Urinary bladder (tissue), 4 donors: ENCODE data around the gene REXO4. TPM values are rescaled to one million over a fixed set of nuclear protein-coding genes. Genes with fewer than 3 reads are reported as not detected.

ENCODE experiments used
- DNase-seq: peaks from one replicate; pipeline ENCODE4 v3.0.0-alpha.2; 2015; ENCODE audit errors: extremely low spot score
- H3K27ac ChIP-seq: one replicate; pipeline ENCODE4 v1.5.1; 2013; ENCODE audit warnings: low read depth, mild to moderate bottlenecking, moderate library complexity
- H3K36me3 ChIP-seq: one replicate; pipeline ENCODE4 v1.6.1; 2013; ENCODE audit warnings: mild to moderate bottlenecking, moderate library complexity; ENCODE audit not compliant: insufficient read depth
- H3K4me1 ChIP-seq: one replicate; pipeline ENCODE4 v1.6.1; 2013; ENCODE audit warnings: mild to moderate bottlenecking, moderate library complexity; ENCODE audit not compliant: insufficient read depth
- H3K4me3 ChIP-seq: one replicate; pipeline ENCODE4 v1.5.1; 2013; ENCODE audit warnings: low read depth, low read length
- WGBS: extraction: QIAGEN DNeasy Blood & Tissue Kit; methylation state at CpG from one replicate; pipeline ENCODE4 v1.1.7; 2013; 5-methylcytosine and 5-hydroxymethylcytosine counted together
- polyA plus RNA-seq: library from polyadenylated mRNA; stranded (reverse); fragments of 200-250 nt; gene quantifications from one replicate; pipeline ENCODE4 v1.2.3, GENCODE V29; 2013
- total RNA-seq: library from RNA; depleted of rRNA; stranded (reverse); fragments of >200 nt; gene quantifications from one replicate; pipeline ENCODE4 v1.2.3, GENCODE V29; 2014
- donor health status: healthy with polysubstance abuse.
- donor health status: healthy.

The REXO4 gene, protein sequence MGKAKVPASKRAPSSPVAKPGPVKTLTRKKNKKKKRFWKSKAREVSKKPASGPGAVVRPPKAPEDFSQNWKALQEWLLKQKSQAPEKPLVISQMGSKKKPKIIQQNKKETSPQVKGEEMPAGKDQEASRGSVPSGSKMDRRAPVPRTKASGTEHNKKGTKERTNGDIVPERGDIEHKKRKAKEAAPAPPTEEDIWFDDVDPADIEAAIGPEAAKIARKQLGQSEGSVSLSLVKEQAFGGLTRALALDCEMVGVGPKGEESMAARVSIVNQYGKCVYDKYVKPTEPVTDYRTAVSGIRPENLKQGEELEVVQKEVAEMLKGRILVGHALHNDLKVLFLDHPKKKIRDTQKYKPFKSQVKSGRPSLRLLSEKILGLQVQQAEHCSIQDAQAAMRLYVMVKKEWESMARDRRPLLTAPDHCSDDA
- total RNA-seq (8.5 TPM), polyA plus RNA-seq (21.5 TPM)

DNA sequence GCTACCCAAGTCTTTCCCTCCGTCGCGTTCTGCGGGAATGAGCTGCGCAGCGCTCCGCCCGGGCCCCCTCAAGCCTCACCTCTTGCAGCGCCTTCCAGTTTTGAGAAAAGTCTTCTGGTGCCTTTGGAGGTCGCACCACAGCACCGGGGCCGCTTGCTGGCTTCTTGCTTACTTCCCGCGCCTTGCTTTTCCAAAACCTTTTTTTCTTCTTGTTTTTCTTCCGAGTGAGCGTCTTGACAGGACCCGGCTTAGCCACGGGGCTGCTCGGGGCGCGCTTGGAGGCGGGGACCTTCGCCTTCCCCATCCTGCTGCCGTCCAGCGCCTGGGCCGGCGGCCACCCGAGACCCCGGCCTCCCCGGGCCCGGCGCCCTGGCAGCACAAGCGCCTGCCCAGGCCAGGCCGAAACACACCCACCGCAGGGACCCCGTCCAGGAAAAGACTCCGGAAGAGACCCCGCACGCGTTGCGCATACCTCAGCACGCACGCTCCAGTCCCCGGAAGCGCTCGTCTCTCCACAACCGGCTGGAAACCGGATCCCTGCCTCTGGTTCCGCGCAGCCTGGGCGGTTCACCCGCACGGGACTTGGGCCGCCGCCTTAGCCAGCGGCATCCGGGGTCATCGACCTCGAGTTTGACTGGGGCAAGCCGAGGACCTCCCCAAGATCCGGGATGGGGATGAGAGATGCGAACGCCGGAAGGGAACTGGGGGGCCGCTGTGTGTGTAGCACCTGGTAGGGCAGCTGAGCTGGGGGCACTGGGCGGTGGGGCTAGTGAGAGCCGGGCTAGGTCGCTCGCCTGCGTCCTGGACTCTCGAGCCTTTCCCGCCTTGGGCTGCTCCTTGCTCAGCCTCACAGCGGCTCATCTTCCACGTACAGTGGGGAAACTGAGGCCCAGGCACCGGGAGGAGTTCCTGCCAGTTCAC is at the start of gene REXO4:
Gene REXO4, minus strand, starts transcription at position 470 of the 921 bp plus-strand sequence. Its CDS starts 166 bp downstream, at position 304.
- Histone ChIP-seq H3K36me3 (no peaks in the 10 kb centered on the region), H3K27ac (peak within 1 kb of the TSS; percentile 79), H3K4me3 (peak within 1 kb of the TSS; percentile 77), H3K4me1 (no peaks in the 10 kb centered on the region)
- 2% methylated on average over 75 of the region's 75 CpGs for WGBS
- DNase-seq = peak; percentile 69

DNA sequence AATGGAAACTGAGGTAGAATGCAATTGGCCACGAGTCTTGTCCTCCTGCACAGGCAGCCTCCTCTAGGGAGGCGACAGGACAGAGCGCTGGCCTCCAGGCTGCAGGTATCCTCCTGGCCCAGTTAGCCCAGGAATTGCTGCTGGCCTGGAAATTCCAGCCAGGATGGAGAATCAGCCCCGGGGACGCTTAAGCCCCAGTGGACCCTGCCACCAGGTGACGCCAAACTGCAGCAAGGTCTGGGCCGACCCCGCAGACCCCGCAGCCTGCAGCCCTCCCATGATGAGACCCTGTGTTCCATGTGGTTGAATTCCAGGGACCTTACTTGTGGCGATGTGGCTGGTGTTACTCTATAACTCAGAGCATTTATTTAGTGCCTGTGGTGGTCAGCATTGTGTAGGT is 49.3 kb upstream of the REXO4 start:
- Histone ChIP-seq H3K4me3 (no peak overlapping the region), H3K4me1 (no peaks in the 10 kb centered on the region), H3K27ac (no peak overlapping the region), H3K36me3 (no peaks in the 10 kb centered on the region)
- no peak for DNase-seq
- WGBS = 86% methylated on average over 10 of the region's 10 CpGs

DNA sequence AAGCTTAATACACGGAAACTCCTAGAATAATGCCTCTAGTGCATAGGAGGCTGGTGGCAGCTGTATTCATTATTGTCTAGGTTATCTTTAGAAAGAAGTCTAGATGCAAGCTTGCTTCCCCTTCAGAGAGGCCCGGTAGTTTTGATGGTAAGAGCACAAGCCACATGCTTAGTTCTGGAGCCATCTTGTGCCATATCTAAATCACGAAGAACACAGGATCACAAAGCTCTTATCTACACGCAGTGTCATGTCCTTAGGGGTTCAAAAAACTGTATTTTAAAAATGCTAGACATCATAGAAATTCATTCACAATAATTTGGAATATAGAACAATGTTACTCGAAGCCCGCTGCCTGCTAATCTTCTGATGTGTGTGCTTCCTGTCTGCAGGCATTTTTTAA is 48.2 kb upstream of the REXO4 start:
- no peak for DNase-seq
- H3K4me1 ChIP-seq = no peaks in the 10 kb centered on the region
- no peak overlapping the region for H3K4me3 ChIP-seq
- H3K36me3 ChIP-seq = no peaks in the 10 kb centered on the region
- 82% methylated on average over 6 of the region's 6 CpGs for WGBS
- H3K27ac ChIP-seq = no peak overlapping the region

DNA sequence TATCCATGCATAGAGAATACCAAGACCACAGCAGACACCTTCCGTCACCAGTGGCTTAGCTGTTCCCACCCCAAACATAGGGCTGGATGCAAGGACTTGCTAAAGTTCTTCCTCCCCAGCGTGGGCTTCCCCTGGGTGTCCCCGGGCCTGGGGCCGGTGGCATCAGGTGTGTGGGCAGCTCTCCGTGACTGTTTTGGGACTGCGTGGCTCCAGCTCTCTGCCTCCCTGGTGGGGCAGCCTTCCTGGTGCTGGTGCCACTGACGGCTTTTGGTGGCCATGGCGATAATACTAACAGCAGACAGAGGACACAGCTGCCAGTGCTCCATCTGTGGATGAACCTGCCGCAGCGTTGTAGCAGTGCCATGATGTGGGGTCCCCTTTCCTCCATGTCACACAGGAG is 46.8 kb upstream of the REXO4 start:
- no peaks in the 10 kb centered on the region for H3K4me1 ChIP-seq
- WGBS = 92% methylated on average over 10 of the region's 10 CpGs
- H3K27ac ChIP-seq = no peak overlapping the region
- no peak for DNase-seq
- no peaks in the 10 kb centered on the region for H3K36me3 ChIP-seq
- no peak overlapping the region for H3K4me3 ChIP-seq

DNA sequence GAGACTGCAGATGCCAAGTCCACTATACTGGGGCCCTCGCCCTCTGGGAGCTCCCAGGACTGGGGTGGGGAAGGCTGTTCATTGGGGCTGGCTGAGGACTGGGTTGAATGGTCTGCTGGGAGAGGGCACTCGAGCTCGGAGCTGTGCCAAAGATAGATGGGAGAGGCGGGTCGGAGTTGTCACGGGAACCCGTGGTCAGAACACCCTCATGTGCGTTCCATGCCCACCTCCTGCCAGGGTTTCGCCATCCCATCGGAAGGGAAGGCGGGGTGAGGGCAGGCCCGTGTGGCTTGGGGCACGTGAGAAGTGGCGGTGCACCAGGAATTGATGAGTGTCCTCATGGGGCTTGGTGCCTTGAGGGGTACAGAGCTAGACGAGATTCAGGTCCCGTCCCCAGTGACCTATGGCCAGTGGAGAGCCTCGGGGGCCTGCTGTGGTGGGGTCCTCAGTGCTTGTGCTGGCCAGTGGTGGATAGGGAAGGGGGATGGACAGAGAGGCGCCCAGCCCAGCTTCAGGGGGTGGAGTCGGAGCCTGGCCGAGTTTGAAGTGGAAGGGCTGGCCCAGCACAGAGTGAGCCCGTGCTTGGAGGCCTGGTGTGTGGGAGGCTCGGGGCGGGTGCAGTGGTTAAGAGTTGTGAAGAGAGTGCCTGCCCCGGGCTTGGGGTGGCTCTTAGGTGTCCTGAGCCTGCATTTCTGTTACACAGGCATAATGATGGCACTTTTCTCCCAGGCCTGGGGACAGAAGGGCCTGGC is 46.2 kb upstream of the REXO4 start:
- Histone ChIP-seq H3K27ac (no peak overlapping the region), H3K36me3 (no peaks in the 10 kb centered on the region), H3K4me1 (no peaks in the 10 kb centered on the region), H3K4me3 (no peak overlapping the region)
- no peak for DNase-seq
- 87% methylated on average over 24 of the region's 24 CpGs for WGBS

DNA sequence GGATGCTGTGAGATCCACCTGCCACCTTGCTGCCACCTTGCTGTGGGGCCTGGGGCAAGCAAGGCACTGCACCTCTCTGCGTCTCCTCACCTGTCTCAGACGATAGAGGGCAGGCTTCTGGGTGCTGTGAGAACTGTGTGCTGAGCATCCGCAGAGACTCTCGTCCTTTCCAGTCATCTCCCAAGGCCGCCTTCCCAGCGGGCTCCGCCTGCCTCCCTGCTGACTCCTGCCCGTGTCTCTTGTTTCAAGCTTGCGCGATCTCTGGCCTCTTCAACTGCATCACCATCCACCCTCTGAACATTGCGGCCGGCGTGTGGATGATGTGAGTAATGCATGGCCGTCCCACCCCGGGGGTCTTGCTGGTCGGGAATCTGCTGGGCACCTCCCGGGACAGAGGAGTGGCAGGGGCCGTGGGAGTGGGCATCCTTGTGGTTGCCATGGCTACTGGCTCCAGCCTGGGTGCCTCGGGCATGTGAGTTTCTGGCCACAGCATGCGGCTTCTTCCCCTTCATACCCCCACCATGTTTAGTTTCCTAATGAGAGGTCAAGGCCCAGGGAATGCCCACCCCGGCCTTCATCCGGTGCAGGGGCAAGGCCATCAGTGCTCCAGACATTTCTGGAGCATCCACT is 45.5 kb upstream of the REXO4 start:
- WGBS = 87% methylated on average over 22 of the region's 22 CpGs

DNA sequence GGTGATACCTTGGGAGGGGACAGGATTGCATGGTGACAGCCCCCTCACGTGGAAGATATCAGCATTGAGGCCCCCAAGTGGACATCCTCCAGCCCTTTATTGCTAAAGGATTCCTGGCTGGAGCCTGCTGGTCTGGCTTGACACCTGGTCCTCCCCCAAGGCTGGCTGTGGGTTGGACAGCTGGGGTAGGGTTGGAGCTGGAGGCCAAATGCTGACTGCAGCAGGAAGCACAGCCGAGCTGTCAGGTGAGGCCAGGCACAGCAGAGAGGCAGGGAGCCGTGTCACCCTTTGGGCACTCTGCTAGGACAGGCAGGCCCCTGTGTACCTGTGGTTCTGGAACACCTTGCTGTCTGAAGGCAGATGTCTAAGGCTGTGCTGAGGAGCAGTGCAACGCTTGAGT is 44.2 kb upstream of the REXO4 start:
- H3K36me3 ChIP-seq = no peaks in the 10 kb centered on the region
- 71% methylated on average over 4 of the region's 4 CpGs for WGBS
- H3K4me3 ChIP-seq = no peak overlapping the region

More for the DNA sequence above, 45.5 kb upstream of the REXO4 start:
- no peaks in the 10 kb centered on the region for H3K4me1 ChIP-seq
- no peak overlapping the region for H3K27ac ChIP-seq
- no peak for DNase-seq
- H3K4me3 ChIP-seq = no peak overlapping the region
- no peaks in the 10 kb centered on the region for H3K36me3 ChIP-seq

DNA sequence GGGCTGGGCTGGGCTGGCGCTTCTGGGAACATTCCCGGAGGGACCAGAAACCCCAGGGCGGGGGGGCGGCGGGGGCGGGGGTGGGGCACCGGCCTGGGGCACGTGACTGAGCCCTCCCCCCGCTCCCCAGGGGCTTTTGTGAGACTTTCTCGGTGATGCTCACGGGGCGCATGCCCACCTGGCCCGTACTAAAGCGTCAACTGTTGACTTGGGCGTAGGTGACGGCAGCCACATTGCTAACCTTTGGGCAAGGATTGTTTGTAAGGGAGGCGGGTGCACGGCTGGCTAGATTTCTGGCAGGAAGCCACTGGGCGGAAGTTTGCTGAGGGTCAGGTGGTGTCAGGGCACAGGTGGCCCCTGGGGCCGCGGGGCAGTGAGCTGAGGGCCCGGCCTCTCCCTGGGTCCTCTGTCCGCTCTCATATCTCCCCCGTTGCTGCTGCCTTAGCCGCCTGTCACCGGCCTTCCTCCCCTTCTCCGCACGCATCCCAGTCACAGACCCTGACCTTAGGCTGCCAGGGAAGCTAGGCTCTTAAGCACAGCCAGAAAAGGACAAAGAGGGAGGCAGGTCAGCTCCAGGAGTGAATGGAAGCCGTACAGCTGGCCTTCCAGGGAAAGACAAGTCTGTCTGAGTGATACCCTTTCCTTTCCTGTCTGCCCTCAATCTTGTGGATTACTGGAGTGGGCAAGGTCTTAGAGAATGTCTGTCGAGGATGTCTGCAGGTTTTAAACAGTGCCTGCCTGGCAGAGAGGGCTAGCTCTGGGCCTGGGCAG is 42.8 kb upstream of the REXO4 start:
- WGBS = 13% methylated on average over 30 of the region's 30 CpGs

More for the DNA sequence above, 44.2 kb upstream of the REXO4 start:
- Histone ChIP-seq H3K4me1 (no peaks in the 10 kb centered on the region), H3K27ac (no peak overlapping the region)
- DNase-seq = no peak

DNA sequence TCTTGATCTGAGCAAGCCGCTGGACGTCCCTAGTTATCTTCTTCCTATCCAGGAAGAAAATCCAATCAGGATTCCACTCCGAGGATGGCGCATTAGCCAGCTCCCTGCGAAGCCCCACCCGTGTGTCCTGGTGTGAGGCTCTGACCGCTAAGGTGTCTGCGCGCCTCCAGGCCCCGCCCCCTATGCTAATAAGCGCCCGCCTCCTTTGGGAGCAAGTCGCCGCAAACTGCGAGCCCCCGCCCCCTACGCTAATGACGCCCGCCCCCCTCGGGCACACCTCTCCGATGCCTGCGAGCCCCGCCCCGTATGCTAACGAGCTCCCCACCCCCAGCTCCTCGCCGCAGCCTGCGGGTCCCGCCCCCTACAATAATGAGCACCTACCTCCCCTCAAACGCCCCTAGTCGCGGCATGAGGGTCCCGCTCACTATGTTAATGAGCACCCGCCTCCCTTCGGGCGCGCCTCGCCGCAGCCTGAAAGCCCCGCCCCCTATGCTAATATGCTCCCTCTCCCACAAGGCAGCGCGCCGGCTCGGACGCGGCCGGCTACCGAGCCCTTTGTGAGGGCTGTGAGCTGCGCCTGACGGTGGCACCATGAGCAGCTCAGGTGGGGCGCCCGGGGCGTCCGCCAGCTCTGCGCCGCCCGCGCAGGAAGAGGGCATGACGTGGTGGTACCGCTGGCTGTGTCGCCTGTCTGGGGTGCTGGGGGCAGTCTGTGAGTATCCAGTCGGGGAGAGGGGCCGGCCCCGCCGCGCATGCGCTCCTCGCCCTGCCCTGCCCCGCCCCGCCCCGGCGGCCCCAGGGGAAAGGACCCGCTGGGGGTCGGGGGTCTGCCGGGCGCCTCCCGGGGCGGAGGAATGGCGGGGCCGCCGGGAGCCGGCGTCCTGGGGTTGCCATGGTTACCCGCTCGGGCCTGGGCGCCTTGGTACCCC is 41.9 kb upstream of the REXO4 start, which contains the start of gene CACFD1:
Gene CACFD1, plus strand, starts transcription at position 503 of the 929 bp plus-strand sequence. Its CDS starts 89 bp downstream, at position 592.
- WGBS = under 1% methylated on average over 86 of the region's 86 CpGs
- H3K27ac ChIP-seq = peak within 1 kb of the TSS; percentile 80
- peak; percentile 84 for DNase-seq
- no peaks in the 10 kb centered on the region for H3K4me1 ChIP-seq
- H3K36me3 ChIP-seq = no peaks in the 10 kb centered on the region
- peak within 1 kb of the TSS; percentile 61 for H3K4me3 ChIP-seq

More for the DNA sequence above, 42.8 kb upstream of the REXO4 start:
- no peaks in the 10 kb centered on the region for H3K36me3 ChIP-seq
- DNase-seq = peak; percentile 49
- peak overlapping the region; percentile 61 for H3K4me3 ChIP-seq
- no peaks in the 10 kb centered on the region for H3K4me1 ChIP-seq
- H3K27ac ChIP-seq = peak overlapping the region; percentile 51

DNA sequence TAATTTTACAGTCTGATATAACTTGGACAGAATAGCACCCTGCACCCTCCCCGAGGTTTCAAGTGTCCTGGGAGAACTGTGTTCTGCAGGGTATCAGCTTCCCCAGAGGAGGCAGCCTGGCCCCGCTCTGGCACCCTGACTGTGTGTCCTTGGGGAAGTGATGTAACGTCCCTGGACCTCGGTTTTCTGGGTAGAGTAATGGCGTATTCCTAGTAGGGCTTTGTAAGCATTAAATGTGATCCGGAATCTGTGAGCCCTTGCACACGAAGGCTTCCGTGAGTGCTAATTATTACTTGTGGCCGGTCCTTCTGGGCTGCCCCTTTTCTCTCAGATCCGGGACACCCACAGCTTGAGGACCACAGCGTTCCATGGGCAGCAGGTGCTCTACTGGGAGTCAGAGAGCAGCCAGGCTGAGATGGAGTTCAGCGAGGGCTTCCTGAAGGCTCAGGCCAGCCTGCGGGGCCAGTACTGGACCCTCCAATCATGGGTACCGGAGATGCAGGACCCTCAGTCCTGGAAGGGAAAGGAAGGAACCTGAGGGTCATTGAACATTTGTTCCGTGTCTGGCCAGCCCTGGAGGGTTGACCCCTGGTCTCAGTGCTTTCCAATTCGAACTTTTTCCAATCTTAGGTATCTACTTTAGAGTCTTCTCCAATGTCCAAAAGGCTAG is 41.0 kb upstream of the REXO4 start:
- Histone ChIP-seq H3K36me3 (no peaks in the 10 kb centered on the region), H3K4me3 (peak overlapping the region; percentile 61), H3K27ac (no peak overlapping the region), H3K4me1 (no peaks in the 10 kb centered on the region)
- WGBS = 79% methylated on average over 16 of the region's 16 CpGs
- DNase-seq = no peak

DNA sequence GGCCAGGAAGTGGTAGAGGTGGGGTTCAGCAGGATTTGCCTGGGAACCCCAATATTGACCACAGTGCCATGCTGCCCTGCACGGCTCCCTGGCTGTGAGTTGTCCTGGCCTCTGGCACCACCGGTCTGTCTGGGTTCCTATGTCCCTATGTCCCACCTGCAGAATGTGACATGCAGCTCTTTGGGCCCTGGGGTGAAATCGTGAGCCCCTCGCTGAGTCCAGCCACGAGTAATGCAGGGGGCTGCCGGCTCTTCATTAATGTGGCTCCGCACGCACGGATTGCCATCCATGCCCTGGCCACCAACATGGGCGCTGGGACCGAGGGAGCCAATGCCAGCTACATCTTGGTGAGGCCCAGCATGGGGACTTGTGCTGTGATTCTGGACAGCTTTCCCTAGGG is 39.9 kb upstream of the REXO4 start:
- Histone ChIP-seq H3K4me1 (no peaks in the 10 kb centered on the region), H3K27ac (no peak overlapping the region), H3K36me3 (no peaks in the 10 kb centered on the region), H3K4me3 (no peak overlapping the region)
- WGBS = 97% methylated on average over 11 of the region's 11 CpGs
- DNase-seq = no peak
